SU-DHL-6 (cell line): ENCODE data around the gene PPP2R3C.
"Not testable (repeated sequence)": the region's sequence is repeated elsewhere in the genome, so short reads cannot be mapped to it uniquely, and the experiment has no call there.

Experiments used
- CTCF ChIP-seq: fragments of 200-600 bp; sonication (generic); IDR thresholded peaks from one replicate; pipeline ENCODE4 v1.5.1; 2017; ENCODE audit warnings: antibody characterized with exemption, mild to moderate bottlenecking, low read length, moderate library complexity; ENCODE audit not compliant: insufficient read depth, poor library complexity, severe bottlenecking
- EZH2phosphoT487 ChIP-seq: fragments of 200-600 bp; sonication (generic), shearing (Covaris generic); conservative IDR thresholded peaks from 2 replicates; pipeline ENCODE4 v1.6.1; 2018; ENCODE audit warnings: mild to moderate bottlenecking, antibody characterized with exemption, low read length, moderate library complexity, mixed read lengths

- not testable (repeated sequence) for TF ChIP-seq CTCF, EZH2phosphoT487
Measured at GRCh38 chr14:35094645-35095044, 27.1 kb downstream of the PPP2R3C start.
